AG04449 (cell line): Measurements from ENCODE around the gene MDM2.
A peak's percentile ranks its signal among the peaks of the same experiment; 100 is the strongest.

ENCODE experiments used
- CTCF ChIA-PET: fragments of 350-600 bp; formaldehyde crosslinking; extraction: SDS; loops from one replicate; lab custom pipeline; 2021; ENCODE audit warnings: antibody characterized with exemption; lab: Yijun Ruan, JAX
- POLR2A ChIA-PET: fragments of 400-600, 350-600 bp; formaldehyde crosslinking; extraction: SDS; loops from one replicate; lab custom pipeline; 2020; ENCODE audit warnings: antibody characterized with exemption, inconsistent platforms; lab: Yijun Ruan, JAX
- DNase-seq: peaks from one replicate; pipeline ENCODE4 v3.0.0-alpha.2; 2010; ENCODE audit warnings: low read depth, low spot score
- H3K4me3 ChIP-seq: 2 replicates; pipeline ENCODE4 v1.5.1; 2011; ENCODE audit warnings: low read depth, mild to moderate bottlenecking, control low read depth, low read length
- CTCF ChIP-seq: IDR thresholded peaks from one replicate; pipeline ENCODE4 v1.5.1; 2011; ENCODE audit warnings: mild to moderate bottlenecking, moderate library complexity, low read length, control low read depth, inconsistent platforms; ENCODE audit not compliant: insufficient read depth; ENCODE audit errors: missing control alignments

MDM2 gene

DNA sequence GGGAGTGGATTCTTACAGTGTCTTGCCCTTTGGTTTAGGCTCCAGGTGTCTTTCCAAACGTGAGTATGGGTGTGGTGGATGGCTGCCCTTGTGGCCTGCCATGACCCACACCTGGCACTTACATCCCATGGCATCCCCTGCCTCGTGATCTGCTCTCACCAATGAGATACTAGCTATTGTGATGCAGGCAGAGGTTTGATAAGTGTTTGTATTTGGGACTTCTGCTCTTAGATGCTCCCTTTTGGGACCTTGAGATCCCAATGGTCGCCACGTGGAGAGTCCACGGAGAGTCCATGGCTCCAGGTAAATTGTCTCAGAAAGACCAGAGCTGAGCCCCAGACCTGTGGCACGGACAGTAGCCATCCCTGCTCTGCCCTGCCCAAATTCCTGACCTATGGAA, 62.5 kb downstream of the MDM2 start:
- POLR2A ChIA-PET, result no interaction called here
- CTCF ChIA-PET, result interaction anchor here (1.0 to 6.9 kb wide), 3 partner anchors 10 to 204 kb away, joined by 4 to 67 read pairs (median 6); no protein-coding TSS in a partner anchor
- no peak for DNase-seq
- TF ChIP-seq CTCF, result no peak
- H3K4me3 ChIP-seq, result no peak overlapping the region

DNA sequence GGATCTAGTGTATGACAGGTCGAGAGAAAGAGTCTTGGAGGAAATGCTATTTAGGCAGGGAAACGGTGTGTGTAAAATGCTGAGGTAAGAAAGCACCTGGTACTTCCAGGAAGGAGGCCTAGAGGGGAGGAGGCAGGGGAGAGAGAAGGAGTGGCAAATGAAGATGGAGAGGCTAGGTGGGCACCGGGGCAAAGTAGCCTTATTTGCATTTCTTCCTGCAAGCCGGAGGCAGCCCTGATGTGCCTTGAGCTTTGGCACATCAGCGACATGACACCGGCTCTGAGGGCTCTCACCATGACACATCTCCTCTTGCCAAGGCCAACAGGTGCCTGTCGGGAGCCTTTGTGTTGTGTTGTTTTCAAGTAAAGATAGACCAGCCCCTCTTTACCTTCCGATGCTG, 63.4 kb downstream of the MDM2 start:
- POLR2A ChIA-PET, result no interaction called here
- no peak for DNase-seq
- H3K4me3 ChIP-seq, result no peak overlapping the region
- TF ChIP-seq CTCF, result no peak
- CTCF ChIA-PET, result interaction anchor here (1.0 to 6.9 kb wide), 3 partner anchors 9 to 203 kb away, joined by 4 to 67 read pairs (median 6); no protein-coding TSS in a partner anchor

DNA sequence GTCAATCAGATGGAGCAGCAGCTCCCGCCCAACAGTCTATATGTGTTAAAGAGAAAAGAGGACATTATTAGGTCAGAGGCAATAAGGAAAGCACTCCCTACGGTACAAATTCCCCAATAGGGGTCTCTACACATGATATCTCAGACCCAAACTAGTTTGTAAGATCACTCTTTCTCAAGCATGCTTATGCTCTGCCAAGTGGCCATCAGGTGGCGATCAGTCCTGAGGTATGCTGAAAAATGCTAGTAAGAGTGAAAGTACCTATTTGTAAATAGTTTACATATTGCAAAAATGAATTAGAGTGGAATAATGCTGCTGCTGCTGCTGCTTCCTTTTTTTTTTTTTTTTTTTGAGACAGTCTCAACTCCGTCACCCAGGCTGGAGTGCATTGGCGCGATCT, 63.9 kb downstream of the MDM2 start:
- DNase-seq, result no peak
- POLR2A ChIA-PET, result no interaction called here
- no peak overlapping the region for H3K4me3 ChIP-seq
- CTCF ChIA-PET, result interaction anchor here (1.3 to 6.9 kb wide), 2 partner anchors 27 to 198 kb away, joined by 3 to 67 read pairs; no protein-coding TSS in a partner anchor
- peak; percentile 38 for TF ChIP-seq CTCF

- CTCF ChIA-PET, result interaction anchor here (0.6 to 6.9 kb wide), 5 partner anchors 8 to 196 kb away, joined by 3 to 67 read pairs (median 3); no protein-coding TSS in a partner anchor
- no peak for TF ChIP-seq CTCF
- no peak for DNase-seq
- no peak overlapping the region for H3K4me3 ChIP-seq
- POLR2A ChIA-PET, result no interaction called here
These were observed 65.3 kb downstream of the MDM2 start for GRCh38 chr12:68873316-68873715.

DNA sequence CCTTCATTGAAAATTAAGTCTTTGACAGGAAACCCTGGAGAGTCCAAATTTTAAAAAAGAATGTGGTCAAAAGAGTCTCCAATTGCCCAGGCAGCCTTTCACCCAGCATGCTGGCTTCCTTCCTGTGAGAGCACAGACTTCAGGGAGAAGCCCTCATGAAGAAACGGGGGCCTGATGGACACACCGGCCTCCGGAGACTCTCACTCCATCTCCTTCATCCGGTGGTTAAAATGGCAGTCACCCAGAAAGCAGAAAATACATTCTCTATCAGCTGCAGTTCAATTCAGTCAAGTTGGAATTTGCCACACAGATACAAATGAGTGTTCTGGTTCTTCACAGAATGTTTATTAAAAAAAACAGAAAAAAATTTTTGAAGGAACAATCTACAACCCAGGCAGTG, 68.5 kb downstream of the MDM2 start:
- ChIA-PET CTCF (interaction anchor here (0.7 to 1.3 kb wide), 3 partner anchors 10 to 14 kb away, joined by 3 to 4 read pairs (median 3); no protein-coding TSS in a partner anchor), POLR2A (no interaction called here)
- H3K4me3 ChIP-seq, result no peak overlapping the region
- TF ChIP-seq CTCF, result no peak
- DNase-seq, result no peak

DNA sequence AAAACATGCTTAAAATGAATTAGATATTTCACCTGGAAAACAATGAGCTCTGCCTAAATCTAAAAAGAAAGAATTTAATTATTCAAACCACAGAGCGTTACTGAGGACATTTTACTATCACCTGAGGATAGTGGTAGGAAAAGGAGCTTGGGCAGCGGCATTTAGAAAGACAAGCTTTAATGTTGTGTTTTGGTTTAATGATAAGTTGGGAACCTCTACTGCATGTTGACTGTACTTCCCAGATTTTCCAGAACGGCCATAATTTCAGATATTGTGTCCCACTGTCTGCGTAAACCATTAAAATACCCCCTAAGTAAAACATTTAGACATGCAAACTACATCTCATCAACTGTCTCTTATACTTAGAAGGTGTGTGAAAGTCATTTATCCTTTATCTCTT, 69.6 kb downstream of the MDM2 start:
- ChIA-PET CTCF (interaction anchor here (0.7 to 1.3 kb wide), 4 partner anchors 10 to 279 kb away, joined by 3 read pairs; no protein-coding TSS in a partner anchor), POLR2A (no interaction called here)
- no peak for TF ChIP-seq CTCF
- no peak for DNase-seq
- H3K4me3 ChIP-seq, result no peak overlapping the region
